SU-DHL-6 (cell line): Measurements from ENCODE around the gene GRID1.

Experiments
- H2AFZ ChIP-seq: fragments of 200-600 bp; sonication (generic); 2 replicates; pipeline ENCODE4 v1.6.1; 2014; ENCODE audit warnings: low read depth, mild to moderate bottlenecking, moderate library complexity, mixed read lengths, antibody characterized with exemption, low read length; ENCODE audit not compliant: severe bottlenecking
- H3F3A ChIP-seq: fragments of 200-600 bp; shearing (Covaris generic); 2 replicates; pipeline ENCODE4 v1.6.0; 2016; ENCODE audit warnings: antibody characterized with exemption, mild to moderate bottlenecking; ENCODE audit not compliant: insufficient read depth
- H3K27ac ChIP-seq: fragments of 200-600 bp; sonication (generic); 2 replicates; pipeline ENCODE4 v1.5.1; 2016; ENCODE audit warnings: low read depth, mild to moderate bottlenecking, low read length, moderate library complexity, mixed read lengths
- H3K27me3 ChIP-seq: fragments of 200-600 bp; sonication (generic), shearing (Covaris generic); 2 replicates; pipeline ENCODE4 v1.6.0; 2014; ENCODE audit warnings: mild to moderate bottlenecking, low read length
- H3K36me3 ChIP-seq: fragments of 200-600 bp; sonication (generic); 2 replicates; pipeline ENCODE4 v1.6.1; 2014; ENCODE audit warnings: mild to moderate bottlenecking, low read length, mixed read lengths
- H3K4me2 ChIP-seq: fragments of 300-600, 200-600 bp; shearing (Covaris generic), sonication (generic); 2 replicates; pipeline ENCODE4 v1.6.0; 2014; ENCODE audit warnings: low read length, low read depth, mild to moderate bottlenecking; ENCODE audit not compliant: poor library complexity, severe bottlenecking
- H3K4me3 ChIP-seq: fragments of 200-600 bp; sonication (generic); 2 replicates; pipeline ENCODE4 v1.5.1; 2014; ENCODE audit warnings: antibody characterized with exemption, low read length, mild to moderate bottlenecking, mixed read lengths; ENCODE audit not compliant: insufficient read depth, poor library complexity, severe bottlenecking
- H3K79me2 ChIP-seq: fragments of 200-600 bp; sonication (generic); 2 replicates; pipeline ENCODE4 v1.6.1; 2014; ENCODE audit warnings: mild to moderate bottlenecking, low read length, moderate library complexity; ENCODE audit not compliant: insufficient read depth
- H3K9ac ChIP-seq: fragments of 200-600 bp; sonication (generic); 2 replicates; pipeline ENCODE4 v1.7.0; 2014; ENCODE audit warnings: mild to moderate bottlenecking, low read length
- H3K9me2 ChIP-seq: fragments of 200-600 bp; sonication (generic); replicated peaks from 2 replicates; pipeline ENCODE4 v1.6.1; 2014; ENCODE audit warnings: low read length; ENCODE audit not compliant: insufficient read depth
- H3K9me3 ChIP-seq: fragments of 200-600 bp; sonication (generic); 2 replicates; pipeline ENCODE4 v1.6.1; 2014; ENCODE audit warnings: low read length, mixed read lengths; ENCODE audit not compliant: insufficient read depth
- H4K20me1 ChIP-seq: fragments of 200-600 bp; sonication (generic); 2 replicates; pipeline ENCODE4 v1.6.1; 2014; ENCODE audit warnings: low read depth, mild to moderate bottlenecking, antibody characterized with exemption, low read length, moderate library complexity, mixed read lengths
- EZH2phosphoT487 ChIP-seq: fragments of 200-600 bp; sonication (generic), shearing (Covaris generic); conservative IDR thresholded peaks from 2 replicates; pipeline ENCODE4 v1.6.1; 2018; ENCODE audit warnings: mild to moderate bottlenecking, antibody characterized with exemption, low read length, moderate library complexity, mixed read lengths
- TF ChIP-seq, protein P1 (sequence below): fragments of 200-600 bp; sonication (generic); IDR thresholded peaks from one replicate; pipeline ENCODE4 v1.5.1; 2017; ENCODE audit warnings: antibody characterized with exemption, mild to moderate bottlenecking, low read length, moderate library complexity; ENCODE audit not compliant: insufficient read depth, poor library complexity, severe bottlenecking

The GRID1 gene

DNA sequence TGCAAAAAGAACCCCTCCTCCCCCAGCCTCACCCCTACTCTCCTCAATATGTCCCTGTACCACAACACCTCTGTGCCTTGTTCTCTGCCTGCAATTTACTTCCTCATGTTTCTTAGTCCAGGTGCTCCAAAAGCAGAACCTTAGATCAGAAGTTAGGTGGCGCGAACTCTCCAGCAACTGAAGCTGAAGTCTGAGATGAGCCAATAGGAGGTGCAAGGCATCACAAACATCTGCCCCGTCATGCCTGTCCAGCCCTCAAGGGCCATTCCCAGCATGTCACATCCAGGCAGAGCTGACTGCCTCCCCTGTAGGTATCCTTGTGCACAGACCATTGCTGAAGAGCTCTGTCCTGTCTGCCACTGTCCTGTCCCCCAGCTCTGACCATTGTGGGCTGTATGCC, 508.8 kb downstream of the GRID1 start:
- H3K36me3 ChIP-seq: no peaks in the 10 kb centered on the region
- H3K4me3 ChIP-seq: no peak overlapping the region
- no peaks in the 10 kb centered on the region for H3K9me3 ChIP-seq
- no peak overlapping the region for H3K9ac ChIP-seq
- TF ChIP-seq EZH2phosphoT487: no peak
- TF ChIP-seq, protein P1, sequence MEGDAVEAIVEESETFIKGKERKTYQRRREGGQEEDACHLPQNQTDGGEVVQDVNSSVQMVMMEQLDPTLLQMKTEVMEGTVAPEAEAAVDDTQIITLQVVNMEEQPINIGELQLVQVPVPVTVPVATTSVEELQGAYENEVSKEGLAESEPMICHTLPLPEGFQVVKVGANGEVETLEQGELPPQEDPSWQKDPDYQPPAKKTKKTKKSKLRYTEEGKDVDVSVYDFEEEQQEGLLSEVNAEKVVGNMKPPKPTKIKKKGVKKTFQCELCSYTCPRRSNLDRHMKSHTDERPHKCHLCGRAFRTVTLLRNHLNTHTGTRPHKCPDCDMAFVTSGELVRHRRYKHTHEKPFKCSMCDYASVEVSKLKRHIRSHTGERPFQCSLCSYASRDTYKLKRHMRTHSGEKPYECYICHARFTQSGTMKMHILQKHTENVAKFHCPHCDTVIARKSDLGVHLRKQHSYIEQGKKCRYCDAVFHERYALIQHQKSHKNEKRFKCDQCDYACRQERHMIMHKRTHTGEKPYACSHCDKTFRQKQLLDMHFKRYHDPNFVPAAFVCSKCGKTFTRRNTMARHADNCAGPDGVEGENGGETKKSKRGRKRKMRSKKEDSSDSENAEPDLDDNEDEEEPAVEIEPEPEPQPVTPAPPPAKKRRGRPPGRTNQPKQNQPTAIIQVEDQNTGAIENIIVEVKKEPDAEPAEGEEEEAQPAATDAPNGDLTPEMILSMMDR: no peak
- no peak overlapping the region for H2AFZ ChIP-seq
- H3F3A ChIP-seq: no peaks in the 10 kb centered on the region
- no peaks in the 10 kb centered on the region for H3K79me2 ChIP-seq
- H4K20me1 ChIP-seq: no peaks in the 10 kb centered on the region
- no peaks in the 10 kb centered on the region for H3K9me2 ChIP-seq
- no peak overlapping the region for H3K4me2 ChIP-seq
- H3K27me3 ChIP-seq: no peaks in the 10 kb centered on the region
- no peak overlapping the region for H3K27ac ChIP-seq

DNA sequence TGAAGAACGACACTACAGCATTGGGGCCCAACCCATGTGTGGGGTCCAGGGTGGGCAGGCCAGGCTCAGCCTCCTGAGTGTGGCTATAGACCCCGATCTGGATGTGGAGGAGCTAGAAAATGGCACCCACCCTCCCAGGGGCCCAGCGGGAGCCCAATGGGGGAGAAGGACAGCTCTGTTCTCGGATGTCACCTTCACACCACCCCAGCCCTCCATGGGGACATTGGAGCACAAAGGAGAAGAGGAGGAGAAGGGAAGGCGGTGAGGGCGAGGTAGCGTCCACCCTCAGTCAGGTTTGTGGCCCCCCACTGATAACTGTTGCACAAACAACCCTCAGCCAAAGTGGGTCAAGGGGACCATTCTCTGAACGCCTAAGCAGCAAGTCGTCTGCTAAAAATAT, 509.3 kb downstream of the GRID1 start:
- Histone ChIP-seq H3K4me3 (no peak overlapping the region), H3K27ac (no peak overlapping the region), H3K9me2 (no peaks in the 10 kb centered on the region), H3K9me3 (no peaks in the 10 kb centered on the region), H3K4me2 (no peak overlapping the region), H2AFZ (no peak overlapping the region), H3F3A (no peaks in the 10 kb centered on the region), H4K20me1 (no peaks in the 10 kb centered on the region), H3K27me3 (no peaks in the 10 kb centered on the region), H3K79me2 (no peaks in the 10 kb centered on the region), H3K9ac (no peak overlapping the region), H3K36me3 (no peaks in the 10 kb centered on the region)
- TF ChIP-seq, protein P1: no peak
- no peak for TF ChIP-seq EZH2phosphoT487

DNA sequence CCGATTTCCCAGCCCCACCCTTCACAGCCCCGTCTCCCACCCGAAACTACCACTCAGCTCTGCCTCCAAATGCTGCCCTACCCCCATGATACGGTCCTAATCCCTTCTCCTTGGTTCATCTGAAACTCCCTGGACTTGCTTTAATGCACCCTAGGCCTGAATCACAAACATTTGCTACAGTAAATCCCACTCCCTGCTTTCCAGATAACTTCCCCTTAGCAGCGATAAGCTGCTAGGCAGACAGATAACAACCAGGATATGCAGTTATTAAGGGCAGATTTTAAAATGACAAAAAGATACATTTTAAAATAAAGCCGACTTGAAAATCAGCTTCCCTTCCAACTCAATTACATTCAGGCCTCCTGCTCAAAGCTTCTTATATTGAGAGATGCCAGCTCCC, 514.7 kb downstream of the GRID1 start:
- H3F3A ChIP-seq: no peaks in the 10 kb centered on the region
- no peak for TF ChIP-seq EZH2phosphoT487
- TF ChIP-seq, protein P1: no peak
- no peak overlapping the region for H3K27ac ChIP-seq

DNA sequence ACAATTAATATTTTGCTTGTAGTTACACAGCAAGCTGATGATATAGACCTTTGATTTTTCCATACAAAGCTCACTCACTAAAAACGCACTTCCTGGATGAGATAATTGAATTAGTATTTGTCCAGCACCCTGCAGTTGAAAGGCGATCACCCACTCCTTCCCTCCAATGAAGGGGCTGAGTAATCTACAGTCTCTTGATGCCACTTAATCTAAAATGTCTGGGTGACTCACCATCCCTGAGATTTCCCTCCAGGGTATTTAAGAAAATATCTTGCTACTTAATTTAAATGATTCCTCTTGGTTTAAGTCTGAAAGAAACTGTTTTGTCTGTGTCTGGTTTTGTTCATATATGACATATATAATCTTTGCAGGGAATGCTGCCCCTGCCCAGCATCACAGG, 515.3 kb downstream of the GRID1 start:
- no peak overlapping the region for H3K9ac ChIP-seq
- H3K79me2 ChIP-seq: no peaks in the 10 kb centered on the region
- no peaks in the 10 kb centered on the region for H3F3A ChIP-seq
- H3K4me2 ChIP-seq: no peak overlapping the region
- H3K9me3 ChIP-seq: no peaks in the 10 kb centered on the region
- no peaks in the 10 kb centered on the region for H3K27me3 ChIP-seq
- TF ChIP-seq EZH2phosphoT487: no peak
- TF ChIP-seq, protein P1: no peak
- H3K9me2 ChIP-seq: no peaks in the 10 kb centered on the region
- H3K36me3 ChIP-seq: no peaks in the 10 kb centered on the region
- H2AFZ ChIP-seq: no peak overlapping the region
- H3K27ac ChIP-seq: no peak overlapping the region
- H4K20me1 ChIP-seq: no peaks in the 10 kb centered on the region
- no peak overlapping the region for H3K4me3 ChIP-seq

More for the DNA sequence above, 514.7 kb downstream of the GRID1 start:
- H3K4me2 ChIP-seq: no peak overlapping the region
- H3K4me3 ChIP-seq: no peak overlapping the region
- H2AFZ ChIP-seq: no peak overlapping the region
- H3K9me2 ChIP-seq: no peaks in the 10 kb centered on the region
- no peaks in the 10 kb centered on the region for H3K79me2 ChIP-seq
- no peaks in the 10 kb centered on the region for H3K27me3 ChIP-seq
- H3K9ac ChIP-seq: no peak overlapping the region
- no peaks in the 10 kb centered on the region for H3K9me3 ChIP-seq
- H3K36me3 ChIP-seq: no peaks in the 10 kb centered on the region
- no peaks in the 10 kb centered on the region for H4K20me1 ChIP-seq
